ENCODE results near the gene KIF17.
"Not testable (repeated sequence)": the region's sequence is repeated elsewhere in the genome, so short reads cannot be mapped to it uniquely, and the experiment has no call there.

The KIF17 gene

DNA sequence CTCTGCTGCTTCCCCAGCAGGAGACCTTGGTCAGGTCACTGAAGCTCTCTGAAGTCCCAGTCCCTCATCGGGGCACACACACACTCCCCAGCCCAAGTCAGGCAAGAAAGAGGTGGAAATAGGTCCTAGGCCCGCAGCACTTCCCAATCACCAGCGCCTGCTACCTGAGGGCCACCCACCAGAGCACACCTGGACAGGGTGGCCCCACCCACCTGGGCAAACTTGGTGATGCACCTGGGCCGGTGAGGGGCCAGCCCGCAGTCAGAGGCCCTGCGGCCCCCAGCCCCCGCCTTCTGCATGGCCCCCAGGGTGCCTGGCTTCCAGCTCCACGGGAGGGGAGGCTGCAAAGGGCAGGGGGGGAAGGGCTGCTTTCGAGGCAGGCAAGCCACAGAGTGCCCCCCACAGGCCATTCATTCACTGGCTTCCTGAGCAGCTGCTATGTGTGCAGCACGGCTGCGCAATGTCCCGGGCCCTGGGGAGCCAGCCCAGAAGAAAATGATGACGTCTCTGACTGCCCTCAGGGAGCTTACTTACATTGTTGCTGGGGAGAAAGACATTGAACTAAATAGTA is 10.0 kb upstream of the KIF17 start:
- no peak for DNase-seq

DNA sequence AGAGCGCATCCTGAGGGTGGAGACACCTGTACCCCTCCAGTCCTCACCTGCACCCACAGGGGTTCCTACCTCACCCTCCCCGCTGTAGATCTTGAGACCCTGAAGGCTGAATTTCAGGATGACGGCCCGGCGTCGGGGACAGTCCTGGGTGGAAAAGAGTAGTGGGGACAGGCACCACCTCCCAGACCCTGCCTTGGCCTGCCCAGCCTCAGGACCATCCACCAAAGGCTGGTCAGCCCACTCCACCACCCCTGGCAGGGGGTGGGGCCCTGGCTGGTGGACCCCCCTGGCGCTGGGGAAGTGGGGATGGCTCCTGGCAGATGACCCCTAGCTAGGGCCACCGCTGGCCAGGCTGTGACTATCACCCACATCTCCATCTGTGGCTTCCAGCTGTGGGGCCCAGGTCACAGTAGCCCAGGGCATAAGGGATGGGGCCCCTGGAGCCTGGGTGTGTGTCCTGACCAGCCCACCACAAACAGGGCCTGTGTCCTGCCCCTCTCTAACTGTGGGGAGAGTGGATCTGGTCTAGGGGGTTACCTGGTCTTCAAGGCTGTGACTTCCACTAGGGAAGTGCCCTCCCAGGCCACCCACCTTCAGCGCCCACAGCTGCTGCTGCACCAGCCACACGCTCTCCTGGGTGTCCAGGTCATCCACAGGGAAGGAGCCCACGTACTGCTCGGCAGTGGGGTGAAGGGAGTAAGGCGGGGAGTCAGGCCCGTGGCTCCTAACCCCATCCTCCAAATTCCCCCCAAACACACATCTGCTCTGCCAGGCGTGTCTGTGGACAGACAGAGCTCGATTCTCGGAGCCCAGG is 9.3 kb upstream of the KIF17 start:
- DNase-seq = no peak

DNA sequence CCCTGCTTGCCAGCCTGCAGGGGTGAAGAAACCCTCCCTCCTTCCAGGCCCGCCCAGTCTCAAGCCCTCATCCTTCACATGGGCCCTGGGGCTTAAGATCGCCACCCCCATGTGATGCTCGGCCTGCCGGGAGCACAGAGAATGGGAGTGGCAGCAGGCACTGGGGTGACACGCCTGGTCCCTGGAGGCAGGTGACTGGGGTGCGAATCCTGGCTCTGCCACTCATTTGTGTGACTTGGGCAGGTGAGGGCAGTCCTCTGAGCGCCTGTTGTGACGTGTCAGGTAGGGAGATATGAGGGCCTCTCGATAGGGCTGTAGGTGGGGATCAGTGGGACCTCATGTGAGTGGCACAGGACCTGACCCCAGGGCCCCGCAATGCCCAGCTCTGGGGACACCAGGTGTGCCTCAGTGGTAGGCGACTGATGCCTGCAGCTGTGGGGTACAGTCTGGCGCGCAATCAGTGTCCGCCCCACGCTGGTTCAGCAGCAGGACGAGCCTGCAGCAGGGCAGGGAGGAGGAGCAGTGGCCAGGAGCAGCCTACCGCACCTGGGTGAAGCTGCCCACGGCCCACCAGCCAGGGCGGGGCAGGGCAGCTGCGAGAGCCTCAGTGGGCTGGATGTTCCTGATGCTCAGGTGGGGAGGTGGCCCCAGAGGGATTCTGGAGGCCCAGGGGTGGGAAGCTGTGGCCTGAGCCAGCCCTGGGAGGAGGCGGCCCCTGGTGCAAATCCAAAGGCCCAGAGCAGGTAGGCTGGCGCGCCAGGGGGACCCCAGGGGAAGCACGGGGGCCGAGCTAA is 8.5 kb upstream of the KIF17 start:
- DNase-seq = no peak

DNA sequence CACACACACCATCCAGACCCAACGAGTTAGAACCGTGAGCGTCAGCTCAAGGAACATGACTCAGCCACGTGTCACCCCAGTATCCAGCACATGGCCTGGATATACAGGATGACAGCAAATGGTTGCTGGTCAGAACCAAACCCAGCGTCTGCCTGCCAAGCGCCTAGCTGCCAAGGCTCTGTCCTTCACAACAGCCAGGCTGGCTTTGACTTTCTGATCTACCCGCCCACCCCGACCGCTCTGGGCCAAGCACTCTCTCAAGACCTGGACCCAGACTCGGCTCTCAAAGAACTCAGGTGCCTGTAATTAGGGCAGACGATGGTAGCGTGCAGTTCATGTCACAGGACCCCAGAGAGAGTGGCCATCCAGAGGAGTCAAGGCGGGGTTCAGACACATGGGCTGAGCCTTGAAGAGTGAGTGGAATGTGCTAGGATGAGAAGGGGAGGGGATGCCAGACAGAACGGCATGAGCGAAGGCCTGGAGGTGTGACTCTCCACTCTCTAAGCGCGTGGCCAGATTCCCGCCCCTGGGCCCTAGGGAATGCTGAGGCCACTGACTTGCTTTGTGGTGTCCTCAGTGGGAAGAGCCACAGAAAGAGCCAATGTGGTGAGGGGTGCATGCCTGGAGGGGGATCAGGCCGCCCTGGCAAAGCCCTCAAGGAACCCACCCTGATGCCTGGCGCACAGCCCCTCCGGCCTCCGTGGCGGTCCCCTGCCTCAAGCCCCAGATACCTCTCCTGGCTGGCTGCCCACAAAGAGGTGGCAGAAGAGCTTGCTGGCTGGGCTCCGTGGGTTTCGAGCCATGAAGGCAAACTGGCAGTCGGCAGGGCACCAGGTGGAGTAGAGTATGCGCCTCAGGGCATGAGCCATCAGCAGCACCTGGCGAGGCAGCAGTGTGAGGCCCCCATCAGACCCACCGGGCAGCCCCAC is 7.6 kb upstream of the KIF17 start:
- DNase-seq = peak in 1 of 51 donors; percentile 39

DNA sequence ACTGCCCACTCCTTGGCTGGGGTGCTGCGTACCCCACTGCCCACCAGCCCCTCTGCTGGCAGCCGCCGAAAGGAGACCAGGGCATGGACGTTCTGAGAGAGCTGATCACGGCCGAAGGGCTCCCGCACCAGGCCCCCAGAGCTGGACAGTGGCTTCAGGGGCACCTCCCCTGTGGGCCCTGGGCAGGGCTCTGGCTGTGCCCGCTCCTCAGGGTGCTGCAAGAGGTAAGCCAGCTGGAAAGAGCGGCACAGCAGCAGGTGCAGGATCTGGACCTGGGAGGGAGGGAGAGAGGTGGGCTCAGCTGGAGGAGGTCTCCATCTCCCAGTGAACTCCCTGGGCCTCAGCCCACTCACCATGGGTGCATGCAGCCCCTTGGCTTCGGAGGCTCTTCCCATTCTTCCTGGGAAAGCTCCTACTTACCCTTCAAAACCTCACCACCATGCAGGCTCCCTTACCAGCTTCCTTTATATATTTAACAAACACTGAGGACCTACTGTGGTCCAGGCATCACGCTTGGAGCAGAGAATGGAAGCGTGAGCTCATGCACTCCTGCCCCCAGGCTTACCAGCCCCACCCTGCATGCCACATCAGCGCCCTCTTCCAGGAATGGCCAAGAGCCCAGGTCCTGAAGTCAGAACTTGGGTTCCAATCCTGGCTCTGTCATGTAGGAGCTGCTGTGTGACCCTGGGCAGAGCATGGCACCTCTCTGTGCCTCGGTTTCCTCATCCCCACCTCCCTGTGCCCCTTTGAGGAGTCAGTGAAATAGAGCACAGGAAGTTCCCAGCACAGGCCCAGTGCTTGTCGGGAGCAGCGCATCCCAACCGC is 6.8 kb upstream of the KIF17 start:
- DNase-seq = no peak

DNA sequence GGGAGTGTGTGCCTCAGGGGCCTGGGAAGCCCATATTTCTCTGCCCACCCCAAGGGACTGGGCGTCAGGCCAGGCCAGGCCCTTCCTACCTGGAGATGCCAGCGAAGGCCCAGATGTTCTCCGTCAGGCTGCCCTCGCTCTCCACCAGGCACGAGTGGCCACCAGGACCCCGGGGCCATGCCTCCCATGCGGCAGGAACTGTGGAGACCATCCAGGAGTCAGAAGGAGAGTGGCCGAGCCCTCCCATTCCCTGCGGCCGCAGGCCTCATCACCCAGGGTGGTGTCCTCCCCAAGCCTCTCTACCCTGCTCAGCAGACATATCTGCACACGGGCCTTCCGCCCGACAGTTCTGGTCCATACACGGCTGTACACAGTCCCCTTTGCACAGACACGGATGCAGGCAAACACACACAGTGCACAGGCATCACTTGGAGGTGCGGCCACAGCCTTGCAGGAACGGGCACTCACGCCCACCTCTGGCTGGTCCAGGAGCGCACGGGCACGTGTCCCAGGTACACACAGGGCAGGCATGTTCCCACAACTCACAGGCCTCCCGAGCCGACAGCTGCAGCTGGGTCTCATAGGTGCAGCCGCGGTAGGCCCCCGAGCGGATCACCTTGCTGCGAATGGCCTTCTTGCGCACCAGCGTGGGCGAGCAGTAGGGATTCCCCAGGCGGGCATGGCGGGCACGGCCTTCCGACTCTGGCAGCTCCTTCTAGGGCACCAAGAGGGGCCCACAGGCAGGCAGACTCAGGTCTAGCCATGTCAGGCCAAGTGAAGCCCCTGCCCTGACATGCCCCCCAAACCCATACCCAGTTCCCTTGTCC is 5.9 kb upstream of the KIF17 start:
- no peak for DNase-seq

DNA sequence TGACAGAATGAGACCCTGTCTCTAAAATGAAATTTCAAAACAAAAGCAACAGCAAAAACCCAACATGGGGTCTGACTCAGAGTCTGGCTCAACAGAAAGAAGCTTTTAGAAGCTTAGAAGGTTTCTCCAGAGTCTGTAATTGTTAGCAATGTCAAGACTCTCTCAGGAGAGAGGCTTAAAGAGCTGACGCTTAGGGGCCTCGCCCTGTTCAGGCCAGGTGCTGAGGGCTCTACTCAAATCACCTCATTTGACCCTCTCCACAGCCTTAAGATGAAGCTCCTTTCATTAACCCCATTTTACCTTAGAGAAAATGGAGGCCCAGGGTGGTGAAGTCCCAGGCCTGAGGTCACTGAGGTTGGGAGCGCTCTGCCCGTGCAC is 5.3 kb upstream of the KIF17 start:
- DNase-seq = no peak

DNA sequence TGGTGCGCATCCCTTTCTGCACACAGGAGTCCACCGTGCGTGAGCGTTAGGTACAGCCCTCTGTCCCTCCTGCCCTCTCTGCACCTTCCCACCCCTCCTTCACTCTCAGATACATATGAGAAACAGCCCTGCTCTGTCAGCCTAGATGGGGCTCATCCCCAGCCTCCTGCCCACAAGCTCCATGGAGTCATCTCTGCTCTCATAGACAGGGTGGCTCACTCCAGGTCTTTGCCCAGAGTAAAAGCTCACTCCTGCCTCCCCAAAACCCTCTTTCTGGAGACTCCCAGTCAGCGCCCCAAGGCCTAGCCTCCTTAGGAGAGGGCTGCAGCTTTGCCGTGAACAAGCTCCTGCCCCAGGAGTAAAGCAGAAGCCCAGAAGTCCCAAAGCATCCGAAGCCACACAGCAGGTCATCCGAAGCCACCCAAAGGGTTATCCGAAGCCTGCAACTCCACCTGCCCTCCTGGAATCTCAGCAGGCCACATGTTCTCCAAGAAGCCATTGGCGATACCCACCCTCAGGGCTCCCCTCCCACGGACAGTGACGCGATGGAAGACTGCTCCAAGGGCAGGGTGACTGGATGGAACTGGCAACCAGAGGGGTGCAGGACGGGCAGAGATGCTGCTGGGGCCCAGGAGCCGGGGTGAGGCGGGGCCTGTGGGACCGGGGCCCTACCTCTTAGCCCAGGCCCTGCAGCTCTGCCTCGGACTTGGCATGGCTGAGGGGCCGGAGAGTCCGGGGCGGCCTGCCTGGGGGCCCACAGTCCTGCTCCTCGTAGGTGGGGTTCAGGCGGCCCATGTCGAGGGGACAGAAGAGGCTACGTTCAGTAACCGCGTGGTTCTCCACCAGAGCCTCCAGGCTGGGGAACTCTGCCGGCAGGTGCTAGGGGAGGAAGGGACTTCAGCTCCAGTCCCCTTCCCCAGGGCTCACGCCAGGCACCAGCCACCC is 3.6 kb upstream of the KIF17 start:
- DNase-seq = no peak

DNA sequence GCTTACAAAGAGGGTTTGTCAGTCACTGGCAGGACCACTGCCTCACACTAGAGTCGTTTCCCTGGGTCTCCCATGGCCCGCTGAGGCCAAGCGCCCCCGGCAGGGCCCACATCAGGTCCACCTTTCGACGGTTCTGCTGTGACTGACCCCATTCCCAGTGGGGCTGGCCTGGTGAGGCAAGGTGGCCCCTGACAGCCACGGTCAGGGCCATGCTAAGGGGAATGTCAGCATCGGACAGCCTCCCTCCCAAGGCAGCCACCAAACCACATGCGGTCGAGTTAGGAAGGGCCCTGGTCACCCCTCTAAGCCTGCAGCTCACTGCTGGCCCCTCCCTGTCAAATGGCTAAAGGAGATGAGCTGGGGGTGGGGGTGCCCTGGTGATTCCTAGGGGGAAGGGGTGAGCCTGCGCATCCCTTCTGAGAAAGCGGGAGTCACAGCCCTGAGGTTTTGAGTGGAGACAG is 2.9 kb upstream of the KIF17 start:
- no peak for DNase-seq

DNA sequence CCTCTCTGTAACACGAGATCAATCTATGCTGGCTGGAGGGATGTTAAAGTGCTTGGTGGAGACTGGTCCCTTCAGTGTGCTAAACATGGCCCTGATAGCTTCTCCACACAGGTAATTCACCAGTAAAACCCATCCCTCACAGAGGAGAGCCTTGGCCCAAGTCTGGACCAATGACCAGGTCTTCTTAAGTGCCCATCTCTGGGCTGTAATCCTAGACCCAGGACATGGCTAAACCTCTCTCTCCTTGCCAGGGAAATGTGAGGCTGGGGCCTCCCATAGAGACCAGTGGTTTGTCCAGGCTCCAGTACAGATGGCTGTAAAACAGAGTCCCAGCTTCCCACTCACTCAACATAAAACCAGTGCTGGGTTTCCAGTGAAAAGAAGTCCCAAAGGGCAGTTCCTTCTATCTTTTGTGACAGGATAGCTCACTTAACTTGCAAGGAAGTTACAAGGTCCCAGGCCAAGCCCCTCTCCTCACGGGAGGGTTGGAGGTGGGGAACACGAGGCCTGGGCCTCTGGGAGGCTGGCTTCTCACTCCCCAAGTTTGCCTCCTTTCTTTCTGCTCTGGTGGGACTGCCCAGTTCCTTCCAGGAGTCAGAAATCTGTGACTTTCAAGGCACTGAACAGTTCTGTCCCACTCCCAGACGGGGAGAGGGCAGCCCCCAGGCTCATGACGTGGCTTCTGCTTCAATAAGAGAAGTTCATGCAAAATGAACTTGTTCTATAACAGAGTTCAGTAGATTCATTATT is 2.2 kb upstream of the KIF17 start:
- DNase-seq = no peak

DNA sequence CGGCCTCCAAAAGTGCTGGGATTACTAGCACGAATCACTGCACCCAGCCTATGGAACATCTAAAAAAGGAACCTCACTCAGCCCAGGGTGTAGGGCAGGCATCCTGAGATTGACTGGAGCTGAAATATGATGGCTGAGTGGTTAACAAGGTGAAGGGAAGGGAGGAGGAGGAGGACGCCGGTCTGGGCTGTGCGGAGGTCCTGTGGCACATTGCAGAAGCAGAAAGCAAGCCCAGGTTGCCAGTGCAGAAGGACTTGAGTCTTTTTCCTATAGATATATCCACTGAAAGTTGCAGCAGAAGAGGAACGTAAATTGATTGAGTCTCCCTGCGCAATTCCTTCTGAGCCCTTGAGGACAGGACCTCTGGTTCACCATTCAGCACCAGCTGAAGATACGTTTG is 1.5 kb upstream of the KIF17 start:
- no peak for DNase-seq

DNA sequence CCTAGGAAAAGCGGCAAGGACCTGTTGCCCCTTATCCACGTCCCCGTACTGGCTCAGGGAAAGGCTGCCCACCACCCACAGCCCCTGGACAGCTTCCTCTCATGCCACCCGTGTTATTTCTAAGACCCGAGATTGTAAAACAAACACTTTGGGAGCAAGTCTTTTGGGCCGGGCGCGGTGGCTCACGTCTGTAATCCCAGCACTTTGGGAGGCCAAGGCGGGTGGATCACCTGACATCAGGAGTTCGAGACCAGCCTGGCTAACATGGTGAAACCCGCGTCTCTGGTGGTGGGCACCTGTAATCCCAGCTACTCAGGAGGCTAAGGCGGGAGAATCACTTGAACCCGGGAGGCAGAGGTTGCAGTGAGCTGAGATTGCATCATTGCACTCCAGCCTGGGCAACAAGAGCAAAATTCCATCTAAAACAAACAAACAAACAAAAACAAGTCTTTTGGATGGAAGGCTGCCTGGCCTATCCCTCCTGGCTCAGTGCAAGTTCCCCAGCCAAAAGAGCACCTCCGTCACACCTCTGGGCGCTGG is 606 bp upstream of the KIF17 start:
- DNase-seq = not testable (repeated sequence)

DNA sequence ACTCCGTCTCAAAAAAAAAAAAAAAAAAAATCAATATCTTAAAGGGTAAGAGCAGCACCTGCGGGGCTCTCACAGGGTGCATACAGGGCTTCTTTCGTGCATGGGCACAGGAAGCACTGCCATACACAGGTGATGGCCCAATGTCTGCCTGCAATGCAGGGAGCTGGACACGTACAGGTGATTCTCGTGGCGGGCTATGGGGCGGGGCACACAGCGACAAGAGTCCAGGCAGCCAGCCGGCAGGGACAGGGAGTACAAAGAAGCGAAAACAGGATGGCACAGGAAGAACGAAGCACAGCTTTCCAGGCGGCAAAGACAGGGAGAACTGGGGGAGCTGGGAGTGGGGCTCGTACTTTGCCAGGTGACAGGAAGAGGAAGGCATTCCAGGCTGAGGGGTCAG is 1.6 kb downstream of the KIF17 start:
- no peak for DNase-seq

DNA sequence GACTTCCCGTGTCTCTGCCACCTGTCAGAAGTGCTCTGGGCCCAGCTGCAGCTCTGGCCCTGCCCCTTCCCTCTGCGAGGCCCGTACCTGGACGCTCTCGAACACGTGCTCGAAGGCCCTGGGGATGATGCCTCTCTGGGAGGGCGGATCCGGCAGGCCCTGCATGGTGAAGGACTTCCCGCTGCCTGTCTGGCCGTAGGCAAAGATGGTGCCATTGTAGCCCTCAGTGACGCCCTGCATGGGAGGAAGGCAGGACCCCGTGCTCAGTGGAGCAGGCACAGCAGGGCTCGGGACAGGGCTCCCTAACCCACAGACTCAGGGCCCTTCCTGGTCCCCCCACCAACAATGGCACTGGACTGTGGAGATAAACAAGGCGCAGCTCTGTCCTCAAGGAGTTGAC is 2.4 kb downstream of the KIF17 start:
- DNase-seq = no peak

DNA sequence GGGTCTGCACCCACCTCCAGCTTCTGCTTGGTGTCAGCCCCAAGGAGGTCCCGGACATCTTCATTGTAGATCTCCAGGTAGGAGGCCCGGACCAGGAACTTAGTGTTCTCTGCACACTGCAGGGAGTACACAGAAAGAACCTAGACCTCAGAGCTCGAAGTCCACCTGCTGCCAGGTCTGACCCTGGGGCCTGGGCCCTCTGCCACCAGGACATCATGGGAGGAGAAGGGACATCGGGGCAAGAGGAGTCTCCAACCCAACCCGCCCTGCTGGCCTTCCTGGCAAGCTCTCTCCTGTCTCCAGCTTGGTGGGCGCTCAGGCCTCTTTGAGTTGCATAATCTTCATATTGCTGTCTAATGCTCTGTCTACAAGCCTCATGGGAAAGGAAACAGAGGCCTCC is 4.4 kb downstream of the KIF17 start:
- no peak for DNase-seq

DNA sequence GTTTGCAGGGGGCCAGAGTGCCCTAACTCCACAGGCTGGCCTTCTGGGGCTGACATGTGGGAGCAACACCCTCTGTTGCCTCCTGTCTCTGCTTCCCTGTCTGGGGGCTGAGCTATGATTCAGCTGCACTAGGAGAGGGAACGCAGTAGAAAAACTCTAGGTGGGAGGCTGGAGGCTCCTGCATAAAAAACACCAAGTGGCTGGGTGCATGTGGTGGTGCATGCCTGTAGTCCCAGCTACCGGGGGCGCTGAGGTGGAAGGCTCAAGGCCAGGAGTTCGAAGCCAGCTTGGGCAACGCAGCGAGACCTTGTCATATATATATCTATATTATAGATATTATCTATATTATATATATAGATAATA is 5.6 kb downstream of the KIF17 start:
- peak in 3 of 51 donors; percentile 12 to 42 (median 35) for DNase-seq
